Activated CD4-positive, alpha-beta T cell treated with anti-CD3 and anti-CD28 coated beads, Interleukin-2, amount 10 ng/mL, durations not matched to agents 7 days and 5 days (primary cell): ENCODE results near the gene TSEN54. TPM values are rescaled to one million over a fixed set of nuclear protein-coding genes. Genes with fewer than 3 reads are reported as not detected.

ENCODE experiments used
- CTCF ChIA-PET: fragments of 350-600 bp; sonication (Branson Sonifier 250); formaldehyde crosslinking; loops from one replicate; lab custom pipeline; 2021; ENCODE audit warnings: antibody characterized with exemption; lab: Charles Lee
- POLR2A ChIA-PET: fragments of 350-600 bp; sonication (Branson Sonifier 250); formaldehyde crosslinking; loops from one replicate; lab custom pipeline; 2021; ENCODE audit warnings: antibody characterized with exemption; lab: Charles Lee
- DNase-seq: peaks from one replicate; pipeline ENCODE4 v3.0.0-alpha.2; 2020
- H3K27ac Mint-ChIP-seq: one replicate; pipeline ENCODE4 v1.8.0; 2021; ENCODE audit warnings: mild to moderate bottlenecking, moderate library complexity, mixed read lengths
- H3K27me3 Mint-ChIP-seq: one replicate; pipeline ENCODE4 v1.8.0; 2021; ENCODE audit warnings: mixed read lengths
- H3K36me3 Mint-ChIP-seq: one replicate; pipeline ENCODE4 v1.8.0; 2021; ENCODE audit warnings: low read depth, mixed read lengths
- H3K4me1 Mint-ChIP-seq: one replicate; pipeline ENCODE4 v1.8.0; 2021; ENCODE audit warnings: mixed read lengths
- H3K4me3 Mint-ChIP-seq: one replicate; pipeline ENCODE4 v1.8.0; 2021; ENCODE audit warnings: mild to moderate bottlenecking, moderate library complexity, mixed read lengths
- H3K9me3 Mint-ChIP-seq: one replicate; pipeline ENCODE4 v1.8.0; 2021; ENCODE audit warnings: mixed read lengths
- total RNA-seq, 2 experiments: library from RNA; stranded (reverse); gene quantifications; one replicate each; pipeline ENCODE4 v1.2.3, GENCODE V29; 2021

Gene TSEN54
- total RNA-seq, 2 experiments from 2014 or later: 48.8 to 59.2 TPM

DNA sequence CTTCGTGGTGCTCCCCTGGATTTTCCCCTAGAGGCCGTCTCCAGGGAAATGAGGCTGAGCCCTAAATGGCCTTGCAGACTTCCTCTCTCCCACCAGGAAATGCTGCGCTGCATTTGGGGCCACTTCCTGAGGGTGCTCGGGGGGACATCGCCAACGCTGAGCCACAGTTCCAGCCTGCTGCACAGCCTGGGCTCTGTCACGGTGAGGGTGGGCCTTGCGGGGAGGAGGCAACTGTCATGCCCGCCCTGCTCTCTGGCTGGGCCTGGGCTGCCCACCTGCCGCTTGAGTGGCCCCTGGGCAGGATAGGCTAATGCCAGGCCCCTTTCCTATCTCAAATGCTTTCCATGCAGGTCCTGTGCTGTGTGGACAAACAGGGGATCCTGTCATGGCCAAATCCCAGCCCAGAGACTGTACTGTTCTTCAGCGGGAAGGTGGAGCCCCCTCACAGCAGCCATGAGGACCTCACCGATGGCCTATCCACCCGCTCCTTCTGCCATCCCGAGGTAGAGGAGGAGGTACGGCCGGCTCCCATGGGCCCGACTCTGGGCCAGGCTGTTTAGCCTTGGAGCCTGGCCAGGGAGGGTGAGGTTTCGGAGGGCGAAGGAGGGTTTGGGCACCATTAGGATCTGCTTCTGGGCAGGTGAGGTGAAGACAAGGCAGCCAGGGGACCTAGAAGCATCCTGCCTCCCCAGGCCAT lies 25.2 kb upstream of the TSEN54 start:
- Mint-ChIP-seq H3K4me3 (no peak overlapping the region), H3K27me3 (no peaks in the 10 kb centered on the region), H3K4me1 (peaks cover 21% of the 10 kb centered on the region), H3K27ac (no peak overlapping the region), H3K9me3 (no peaks in the 10 kb centered on the region), H3K36me3 (peaks cover 8% of the 10 kb centered on the region)
- ChIA-PET POLR2A (no interaction called here), CTCF (no interaction called here)
- DNase-seq: no peak

DNA sequence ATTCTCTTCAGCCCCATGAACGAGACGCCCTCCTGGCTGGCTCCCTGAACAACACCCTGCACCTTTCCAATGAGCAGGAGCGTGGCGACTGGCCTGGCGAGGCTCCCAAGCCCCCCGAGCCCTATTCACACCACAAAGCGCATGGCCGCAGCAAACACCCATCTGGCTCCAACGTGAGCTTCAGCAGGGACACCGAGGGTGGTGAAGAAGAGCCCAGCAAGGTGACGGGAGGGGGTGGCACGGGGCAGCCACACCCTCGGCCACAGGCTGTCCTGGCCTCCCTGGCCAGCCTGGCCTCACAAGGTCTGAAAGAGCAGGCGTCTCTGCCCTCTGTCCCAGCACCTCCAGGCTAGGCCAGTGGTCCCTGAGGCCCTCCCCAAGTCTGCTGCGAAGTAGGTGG lies 24.6 kb upstream of the TSEN54 start:
- no peak for DNase-seq
- ChIA-PET CTCF (no interaction called here), POLR2A (no interaction called here)
- peaks cover 3% of the 10 kb centered on the region for H3K36me3 Mint-ChIP-seq
- no peaks in the 10 kb centered on the region for H3K9me3 Mint-ChIP-seq
- no peak overlapping the region for H3K27ac Mint-ChIP-seq
- H3K27me3 Mint-ChIP-seq: no peaks in the 10 kb centered on the region
- no peak overlapping the region for H3K4me3 Mint-ChIP-seq
- H3K4me1 Mint-ChIP-seq: peaks cover 16% of the 10 kb centered on the region

DNA sequence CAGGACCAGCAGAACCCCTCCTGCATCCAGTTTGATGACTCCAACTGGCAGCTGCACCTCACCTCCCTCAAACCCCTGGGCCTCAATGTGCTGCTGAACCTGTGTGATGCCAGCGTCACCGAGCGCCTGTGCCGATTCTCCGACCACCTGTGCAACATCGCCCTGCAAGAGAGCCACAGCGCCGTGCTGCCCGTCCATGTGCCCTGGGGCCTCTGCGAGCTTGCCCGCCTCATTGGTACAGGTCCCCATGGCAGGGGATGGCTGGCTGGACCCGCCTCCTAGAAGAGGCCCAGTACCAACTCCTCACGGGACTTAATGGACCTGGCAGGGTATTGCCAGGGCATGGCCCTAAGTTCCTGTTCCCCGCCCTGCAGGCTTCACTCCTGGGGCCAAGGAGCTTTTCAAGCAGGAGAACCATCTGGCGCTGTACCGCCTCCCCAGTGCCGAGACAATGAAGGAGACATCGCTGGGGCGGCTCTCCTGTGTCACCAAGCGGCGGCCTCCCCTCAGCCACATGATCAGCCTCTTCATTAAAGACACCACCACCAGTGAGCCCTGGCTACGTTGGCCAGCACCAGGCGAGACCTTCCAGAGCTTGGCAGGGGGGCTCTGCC lies 23.7 kb upstream of the TSEN54 start:
- CTCF ChIA-PET: no interaction called here
- Mint-ChIP-seq H3K27me3 (no peaks in the 10 kb centered on the region), H3K4me3 (no peak overlapping the region)

DNA sequence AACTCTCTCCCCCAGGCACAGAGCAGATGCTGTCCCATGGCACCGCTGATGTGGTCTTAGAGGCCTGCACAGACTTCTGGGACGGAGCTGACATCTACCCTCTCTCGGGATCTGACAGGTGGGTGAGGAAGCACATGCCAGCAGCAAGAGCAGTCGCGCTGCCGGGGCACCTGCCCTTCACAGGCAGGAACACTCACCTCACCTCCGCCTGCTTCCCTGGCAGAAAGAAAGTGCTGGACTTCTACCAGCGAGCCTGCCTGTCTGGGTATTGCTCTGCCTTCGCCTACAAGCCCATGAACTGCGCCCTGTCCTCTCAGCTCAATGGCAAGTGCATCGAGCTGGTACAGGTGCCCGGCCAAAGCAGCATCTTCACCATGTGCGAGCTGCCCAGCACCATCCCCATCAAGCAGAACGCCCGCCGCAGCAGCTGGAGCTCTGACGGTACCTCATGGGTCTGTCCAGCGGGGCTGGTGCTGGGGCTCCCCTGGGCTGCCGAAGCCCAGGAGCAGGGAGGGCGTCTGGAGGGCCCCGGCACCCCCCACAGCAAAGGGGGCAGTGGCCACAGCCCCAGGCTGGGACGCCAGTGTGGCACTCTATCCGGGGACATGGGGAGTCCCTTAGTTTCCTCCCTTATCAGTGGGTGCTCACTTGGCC lies 22.7 kb upstream of the TSEN54 start:
- Mint-ChIP-seq H3K27me3 (no peaks in the 10 kb centered on the region), H3K9me3 (no peaks in the 10 kb centered on the region), H3K4me3 (no peak overlapping the region), H3K4me1 (peaks cover 11% of the 10 kb centered on the region), H3K36me3 (peaks cover 2% of the 10 kb centered on the region), H3K27ac (no peak overlapping the region)
- no peak for DNase-seq
- ChIA-PET CTCF (no interaction called here), POLR2A (no interaction called here)

More for the DNA sequence above, 23.7 kb upstream of the TSEN54 start:
- Mint-ChIP-seq H3K9me3 (no peaks in the 10 kb centered on the region), H3K4me1 (peaks cover 9% of the 10 kb centered on the region), H3K36me3 (peaks cover 2% of the 10 kb centered on the region), H3K27ac (no peak overlapping the region)
- POLR2A ChIA-PET: no interaction called here
- no peak for DNase-seq

DNA sequence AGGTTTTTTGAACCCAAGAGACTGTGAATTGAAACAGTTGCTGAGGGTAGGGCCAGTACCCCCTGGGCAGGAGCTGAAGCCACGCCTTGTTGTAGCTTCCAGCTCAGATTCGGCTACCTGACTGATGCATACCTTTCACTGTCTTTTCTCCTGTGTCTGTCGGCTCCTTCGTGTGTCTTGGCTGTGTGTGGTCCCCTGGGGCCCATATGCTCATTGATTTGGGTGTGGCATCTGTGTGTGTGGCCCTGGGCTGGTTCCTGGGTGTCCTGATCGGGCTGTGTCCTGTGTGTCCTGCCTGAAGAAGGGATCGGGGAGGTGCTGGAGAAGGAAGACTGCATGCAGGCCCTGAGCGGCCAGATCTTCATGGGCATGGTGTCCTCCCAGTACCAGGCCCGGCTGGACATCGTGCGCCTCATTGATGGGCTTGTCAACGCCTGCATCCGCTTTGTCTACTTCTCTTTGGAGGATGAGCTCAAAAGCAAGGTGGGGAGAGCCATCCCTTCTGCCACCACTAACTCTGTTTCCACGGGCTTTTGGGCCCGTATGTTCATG lies 21.9 kb upstream of the TSEN54 start:
- CTCF ChIA-PET: interaction anchor here (1.2 kb wide), 1 partner anchor 13 kb away, joined by 3 read pairs; no protein-coding TSS in a partner anchor
- POLR2A ChIA-PET: no interaction called here
- H3K27me3 Mint-ChIP-seq: no peaks in the 10 kb centered on the region

DNA sequence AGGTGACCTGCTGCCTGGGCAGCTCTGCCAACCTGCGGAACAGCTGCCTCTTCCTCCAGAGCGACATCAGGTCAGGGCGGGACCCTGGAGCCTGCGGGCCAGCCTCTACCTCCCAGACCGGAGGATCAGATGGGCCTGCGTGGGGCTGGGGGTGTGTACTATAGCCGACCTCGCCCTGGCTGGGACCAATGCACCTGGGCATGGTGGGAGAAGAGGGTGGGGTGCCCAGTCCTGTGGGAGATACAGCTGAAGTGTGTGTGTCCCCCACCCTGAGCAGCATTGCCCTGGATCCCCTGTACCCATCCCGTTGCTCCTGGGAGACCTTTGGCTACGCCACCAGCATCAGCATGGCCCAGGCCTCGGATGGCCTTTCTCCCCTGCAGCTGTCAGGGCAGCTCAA lies 20.3 kb upstream of the TSEN54 start:
- DNase-seq: no peak
- H3K27me3 Mint-ChIP-seq: no peaks in the 10 kb centered on the region
- no peaks in the 10 kb centered on the region for H3K9me3 Mint-ChIP-seq
- H3K27ac Mint-ChIP-seq: no peak overlapping the region
- H3K4me3 Mint-ChIP-seq: no peak overlapping the region
- POLR2A ChIA-PET: no interaction called here
- peaks cover 11% of the 10 kb centered on the region for H3K4me1 Mint-ChIP-seq
- CTCF ChIA-PET: no interaction called here
- H3K36me3 Mint-ChIP-seq: peaks cover 2% of the 10 kb centered on the region

More for the DNA sequence above, 21.9 kb upstream of the TSEN54 start:
- no peak overlapping the region for H3K4me3 Mint-ChIP-seq
- no peaks in the 10 kb centered on the region for H3K9me3 Mint-ChIP-seq
- H3K27ac Mint-ChIP-seq: no peak overlapping the region
- H3K36me3 Mint-ChIP-seq: peaks cover 2% of the 10 kb centered on the region
- peaks cover 11% of the 10 kb centered on the region for H3K4me1 Mint-ChIP-seq
- no peak for DNase-seq

DNA sequence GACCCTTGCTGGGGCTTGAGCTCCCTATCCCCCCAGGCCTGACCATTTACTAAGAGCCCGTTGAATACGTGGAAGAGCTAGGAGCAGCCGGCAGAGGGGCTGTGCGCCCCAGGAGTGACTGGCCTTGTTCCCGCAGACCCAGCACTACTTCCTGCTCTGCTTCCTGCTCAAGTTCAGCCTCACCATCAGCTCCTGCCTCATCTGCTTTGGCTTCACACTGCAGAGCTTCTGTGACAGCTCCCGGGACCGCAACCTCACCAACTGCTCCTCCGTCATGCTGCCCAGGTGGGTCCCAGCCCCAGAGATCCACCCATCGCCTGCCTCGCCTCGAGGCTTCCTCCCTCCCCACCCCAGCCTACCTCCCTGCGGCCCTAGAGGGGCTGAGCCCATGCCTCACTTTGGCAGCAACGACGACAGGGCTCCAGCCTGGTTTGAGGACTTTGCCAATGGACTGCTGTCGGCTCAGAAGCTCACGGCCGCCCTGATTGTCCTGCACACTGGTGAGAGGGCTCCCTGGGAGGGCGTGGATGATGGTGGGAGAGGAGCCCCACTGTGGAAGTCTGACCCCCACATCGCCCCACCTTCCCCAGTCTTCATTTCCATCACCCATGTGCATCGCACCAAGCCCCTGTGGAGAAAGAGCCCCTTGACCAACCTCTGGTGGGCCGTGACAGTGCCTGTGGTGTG lies 18.1 kb upstream of the TSEN54 start:
- Mint-ChIP-seq H3K9me3 (no peaks in the 10 kb centered on the region), H3K4me3 (no peak overlapping the region), H3K27me3 (no peaks in the 10 kb centered on the region), H3K27ac (peak overlapping the region; percentile 69), H3K36me3 (peaks cover 2% of the 10 kb centered on the region), H3K4me1 (peaks cover 11% of the 10 kb centered on the region)
- no peak for DNase-seq
- POLR2A ChIA-PET: no interaction called here
- CTCF ChIA-PET: interaction anchor here (0.6 to 2.7 kb wide), 4 partner anchors 14 to 38 kb away, joined by 3 to 9 read pairs (median 4); partner anchors contain the start of gene TSEN54

DNA sequence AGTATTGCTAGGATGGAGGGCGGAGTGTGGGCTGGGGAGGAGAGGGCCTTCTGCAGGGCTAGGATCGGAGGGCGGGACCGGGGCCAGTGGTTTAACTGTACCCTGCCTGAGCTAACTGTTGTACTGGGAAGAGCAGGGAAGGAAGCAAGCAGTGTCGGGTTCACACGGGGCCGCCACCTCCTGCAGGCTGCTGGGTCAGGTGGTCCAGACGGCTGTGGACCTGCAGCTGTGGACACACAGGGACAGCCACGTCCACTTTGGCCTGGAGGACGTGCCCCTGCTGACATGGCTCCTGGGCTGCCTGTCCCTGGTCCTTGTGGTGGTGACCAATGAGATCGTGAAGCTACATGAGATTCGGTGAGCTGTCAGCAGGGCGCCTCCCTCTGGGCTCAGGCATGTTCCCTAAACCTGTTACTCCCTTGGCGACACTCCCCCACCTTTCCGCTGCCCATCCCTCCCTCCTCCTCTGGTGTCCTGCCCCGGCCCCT lies 17.6 kb upstream of the TSEN54 start:
- Mint-ChIP-seq H3K36me3 (peaks cover 2% of the 10 kb centered on the region), H3K4me3 (no peak overlapping the region), H3K9me3 (no peaks in the 10 kb centered on the region), H3K27me3 (no peaks in the 10 kb centered on the region), H3K4me1 (peaks cover 11% of the 10 kb centered on the region), H3K27ac (peak overlapping the region; percentile 69)
- ChIA-PET POLR2A (no interaction called here), CTCF (interaction anchor here (1.0 to 2.7 kb wide), 3 partner anchors 10 to 18 kb away, joined by 3 to 9 read pairs (median 4); partner anchors contain the start of gene TSEN54)
- no peak for DNase-seq

DNA sequence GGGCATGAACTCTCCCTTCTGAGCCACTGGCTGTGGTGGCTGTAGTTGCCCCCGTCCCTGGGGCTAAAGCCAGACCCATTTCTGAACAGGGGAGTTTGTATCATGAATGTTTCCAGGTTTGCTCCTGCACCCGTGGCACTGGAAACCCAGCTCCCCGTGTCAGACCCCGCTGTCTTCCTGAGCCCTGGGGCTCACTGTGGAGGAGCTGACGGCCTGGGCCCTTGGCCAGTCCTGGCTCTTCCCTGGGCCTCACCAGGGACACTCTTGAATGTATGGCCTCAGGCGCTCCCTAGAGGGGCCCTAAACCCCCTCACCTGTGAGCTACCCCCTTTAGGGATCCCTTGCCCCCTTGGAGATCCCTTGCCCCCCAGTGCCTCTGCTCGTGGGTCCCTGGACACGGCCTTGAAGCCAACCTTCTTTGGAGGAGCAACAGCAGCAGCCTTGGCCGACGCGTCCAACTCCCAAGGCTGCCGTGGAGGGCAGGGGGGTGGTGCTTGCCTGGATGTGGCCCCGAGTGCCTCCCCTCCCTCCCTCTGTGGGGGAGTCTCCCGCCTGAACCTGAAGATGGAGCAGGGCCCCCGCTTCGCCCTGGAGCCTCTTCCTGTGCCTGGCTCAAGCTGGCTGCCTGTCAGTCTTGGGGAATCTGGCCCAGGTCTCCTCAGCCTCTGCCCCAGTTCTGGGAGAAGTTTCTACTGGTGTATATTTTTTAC lies 16.9 kb upstream of the TSEN54 start:
- H3K9me3 Mint-ChIP-seq: no peaks in the 10 kb centered on the region
- ChIA-PET CTCF (interaction anchor here (1.0 to 2.7 kb wide), 3 partner anchors 10 to 17 kb away, joined by 3 to 9 read pairs (median 6); partner anchors contain the start of gene TSEN54), POLR2A (no interaction called here)
- H3K4me3 Mint-ChIP-seq: no peak overlapping the region
- no peak for DNase-seq
- peaks cover 11% of the 10 kb centered on the region for H3K4me1 Mint-ChIP-seq
- H3K36me3 Mint-ChIP-seq: peaks cover 2% of the 10 kb centered on the region
- no peaks in the 10 kb centered on the region for H3K27me3 Mint-ChIP-seq
- peak overlapping the region; percentile 64 for H3K27ac Mint-ChIP-seq

DNA sequence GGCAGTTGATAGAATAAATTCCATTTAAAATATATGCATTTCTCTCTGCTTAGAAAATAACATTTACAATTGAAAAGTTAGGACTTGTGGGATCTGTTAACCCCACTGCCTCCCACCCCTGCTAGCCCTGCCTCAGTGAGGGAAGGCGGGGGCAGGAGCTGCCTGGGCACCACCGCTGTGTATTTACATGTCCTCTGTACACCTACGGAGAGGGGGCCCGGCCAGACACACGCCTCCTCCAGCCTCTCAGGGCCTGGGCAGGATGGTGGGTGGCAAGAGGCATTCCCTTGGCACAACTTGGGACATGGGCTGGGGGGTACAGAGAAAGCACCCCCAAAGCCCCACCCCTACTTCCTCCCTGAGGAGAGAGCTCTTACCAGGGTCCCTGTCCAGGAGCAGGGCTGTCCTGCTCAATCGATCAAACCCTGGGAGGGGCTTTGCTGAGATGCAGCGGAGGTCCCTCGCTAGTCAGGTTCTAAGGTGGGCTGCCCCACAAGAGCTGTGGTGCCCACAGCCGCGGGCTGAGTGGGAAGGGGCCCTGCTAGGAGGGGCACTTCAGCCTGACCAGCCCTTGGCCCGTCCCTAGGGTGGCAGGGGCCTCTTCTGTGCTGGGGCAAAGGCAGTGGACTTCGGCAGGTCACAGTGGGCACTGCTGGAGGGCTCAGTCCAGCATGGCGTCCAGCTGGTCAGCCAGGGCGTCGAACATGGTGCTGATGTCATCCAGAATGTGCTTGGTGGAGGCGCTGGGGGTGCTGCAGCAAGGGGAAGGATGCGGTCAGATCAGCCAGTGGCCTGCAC lies 15.7 kb upstream of the TSEN54 start:
- Mint-ChIP-seq H3K27ac (no peak overlapping the region), H3K9me3 (no peaks in the 10 kb centered on the region), H3K27me3 (no peaks in the 10 kb centered on the region), H3K4me3 (no peak overlapping the region), H3K36me3 (peaks cover 2% of the 10 kb centered on the region), H3K4me1 (peaks cover 11% of the 10 kb centered on the region)
- ChIA-PET POLR2A (no interaction called here), CTCF (interaction anchor here (0.5 to 2.3 kb wide), 3 partner anchors 12 to 749 kb away, joined by 3 to 6 read pairs (median 6); no protein-coding TSS in a partner anchor)
- no peak for DNase-seq

DNA sequence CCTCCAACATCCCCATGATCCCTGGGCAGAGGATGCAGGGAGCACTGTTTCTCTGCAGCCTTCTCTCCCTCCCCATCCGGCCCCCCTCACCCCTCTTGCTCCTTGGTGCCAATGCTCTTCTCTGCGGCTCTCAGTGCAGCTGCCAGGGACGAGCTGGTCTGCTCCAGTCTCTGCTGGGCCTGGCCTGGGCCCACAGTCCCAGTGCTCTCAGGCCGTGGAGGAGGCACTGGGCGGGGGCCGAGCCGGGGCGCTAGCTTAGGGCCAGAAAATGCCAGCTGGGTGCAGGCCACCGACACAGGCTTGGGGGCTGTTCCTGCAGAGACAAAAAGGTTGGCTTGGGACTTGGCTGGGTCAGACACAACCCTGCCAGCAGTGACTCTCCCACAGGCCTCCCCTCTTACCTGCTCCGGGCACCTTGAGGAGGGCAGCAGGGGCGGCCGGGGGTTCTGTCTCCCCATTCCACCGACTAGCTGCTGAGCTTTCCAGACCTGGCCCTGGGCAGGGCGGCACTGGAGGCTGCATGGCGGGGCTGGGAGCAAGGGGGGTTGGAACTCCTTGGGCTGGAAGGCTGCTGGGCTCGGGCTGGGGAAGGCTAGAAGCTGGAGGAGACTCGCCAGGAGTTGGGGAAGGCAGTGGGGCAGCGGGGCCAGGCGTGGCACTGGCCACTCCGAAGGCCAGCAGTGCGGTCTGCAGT lies 14.8 kb upstream of the TSEN54 start:
- CTCF ChIA-PET: interaction anchor here (0.6 to 2.3 kb wide), 4 partner anchors 11 to 750 kb away, joined by 3 to 6 read pairs (median 4); no protein-coding TSS in a partner anchor
- no peak for DNase-seq
- H3K36me3 Mint-ChIP-seq: peaks cover 2% of the 10 kb centered on the region
- H3K9me3 Mint-ChIP-seq: no peaks in the 10 kb centered on the region
- peaks cover 11% of the 10 kb centered on the region for H3K4me1 Mint-ChIP-seq
- POLR2A ChIA-PET: no interaction called here
- H3K27me3 Mint-ChIP-seq: no peaks in the 10 kb centered on the region
- no peak overlapping the region for H3K4me3 Mint-ChIP-seq
- H3K27ac Mint-ChIP-seq: no peak overlapping the region
